Thyroid gland (tissue), 4 donors: ENCODE results near the gene PTGDS. TPM values are rescaled to one million over a fixed set of nuclear protein-coding genes. Genes with fewer than 3 reads are reported as not detected.

Experiments
- DNase-seq, 2 donors: peaks; one replicate each; pipeline ENCODE4 v3.0.0-alpha.2; 2019
- H3K27ac ChIP-seq, 3 donors: fragments of 200-600 bp; sonication (generic); 1 replicate in 2 of 3; 2 replicates in 1 of 3; pipeline ENCODE4 v1.5.1; 2016 to 2019; ENCODE audit warnings: mild to moderate bottlenecking in 1 of 3, moderate library complexity in 1 of 3
- H3K27me3 ChIP-seq: fragments of 200-600 bp; sonication (generic); one replicate; pipeline ENCODE4 v1.5.1; 2019
- H3K36me3 ChIP-seq, 2 donors: fragments of 200-600 bp; sonication (generic); one replicate each; pipeline ENCODE4 v1.5.1; 2016 to 2019
- H3K4me1 ChIP-seq, 2 donors: fragments of 200-600 bp; sonication (generic); one replicate each; pipeline ENCODE4 v1.5.1; 2017 to 2019
- H3K4me3 ChIP-seq, 3 donors: fragments of 200-600 bp; sonication (generic); replicated peaks in 1 of 3; 1 replicate in 2 of 3; 2 replicates in 1 of 3; pipeline ENCODE4 v1.5.1; 2016; ENCODE audit warnings: mild to moderate bottlenecking in 1 of 3
- H3K9me3 ChIP-seq: fragments of 200-600 bp; sonication (generic); one replicate; pipeline ENCODE4 v1.5.1; 2017
- POLR2A ChIP-seq, 2 donors: fragments of 450-650 bp; IDR thresholded peaks; one replicate each; pipeline ENCODE4 v1.6.1; 2017; ENCODE audit warnings: antibody characterized with exemption in 2 of 2, mild to moderate bottlenecking in 2 of 2, moderate library complexity in 1 of 2
- WGBS, 2 donors: methylation state at CpG; one replicate each; pipeline ENCODE4 v1.1.5; 2017; 5-methylcytosine and 5-hydroxymethylcytosine counted together
- intact Hi-C: fragments of 100-400 bp; cut with DNase I; formaldehyde crosslinking; loops from one replicate; pipeline ENCODE4 v1.15.1; 2023
- total RNA-seq, 4 donors: library from RNA; depleted of rRNA; stranded (reverse); fragments of >200 nt; gene quantifications; one replicate each; pipeline ENCODE4 v1.2.3, GENCODE V29; 2016
- TF ChIP-seq, protein P1 (sequence below), 6 experiments: fragments of 200-600 bp in 3 of 6; fragments of 450-650 bp in 3 of 6; sonication (generic) in 3 of 6; IDR thresholded peaks; one replicate each; pipeline ENCODE4 v1.5.1; 2016 to 2019; ENCODE audit warnings: antibody characterized with exemption in 6 of 6, mild to moderate bottlenecking in 2 of 6, inconsistent platforms in 1 of 6, moderate library complexity in 1 of 6

PTGDS gene
- total RNA-seq, 4 donors from 2014 or later, result 5.0 to 39.5 (median 33.9) TPM

DNA sequence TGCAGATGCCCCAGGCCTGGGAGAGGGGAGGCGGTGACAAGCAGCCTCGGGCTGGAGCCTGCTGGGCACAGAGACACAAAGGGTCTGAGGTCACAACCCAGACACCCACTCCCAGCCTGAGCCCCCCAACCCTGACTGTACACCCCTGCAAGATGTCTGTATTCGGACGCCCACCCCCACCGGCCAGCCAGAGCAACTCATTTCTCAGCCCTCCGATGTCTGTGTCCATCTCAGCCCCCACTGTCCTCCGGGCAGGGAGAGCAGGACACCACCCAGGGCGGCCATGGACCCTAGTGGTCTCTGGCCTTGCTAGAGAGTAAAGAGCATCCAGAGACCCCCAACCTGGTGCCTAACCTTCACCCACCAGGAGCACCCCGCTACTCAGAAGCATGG, 21.4 kb upstream of the PTGDS start:
- WGBS, 2 donors, result 93 to 94% methylated on average over 7 to 8 of the region's 9 CpGs
- no peak for DNase-seq
- no peak overlapping the region for H3K27ac ChIP-seq
- no peaks in the 10 kb centered on the region for H3K36me3 ChIP-seq
- no peaks in the 10 kb centered on the region for H3K9me3 ChIP-seq
- H3K4me1 ChIP-seq, result peaks cover 24 to 46% of the 10 kb centered on the region in 2 donors
- TF ChIP-seq POLR2A (IDR thresholded peaks at IDR 0.05), result no peak
- TF ChIP-seq, protein P1, sequence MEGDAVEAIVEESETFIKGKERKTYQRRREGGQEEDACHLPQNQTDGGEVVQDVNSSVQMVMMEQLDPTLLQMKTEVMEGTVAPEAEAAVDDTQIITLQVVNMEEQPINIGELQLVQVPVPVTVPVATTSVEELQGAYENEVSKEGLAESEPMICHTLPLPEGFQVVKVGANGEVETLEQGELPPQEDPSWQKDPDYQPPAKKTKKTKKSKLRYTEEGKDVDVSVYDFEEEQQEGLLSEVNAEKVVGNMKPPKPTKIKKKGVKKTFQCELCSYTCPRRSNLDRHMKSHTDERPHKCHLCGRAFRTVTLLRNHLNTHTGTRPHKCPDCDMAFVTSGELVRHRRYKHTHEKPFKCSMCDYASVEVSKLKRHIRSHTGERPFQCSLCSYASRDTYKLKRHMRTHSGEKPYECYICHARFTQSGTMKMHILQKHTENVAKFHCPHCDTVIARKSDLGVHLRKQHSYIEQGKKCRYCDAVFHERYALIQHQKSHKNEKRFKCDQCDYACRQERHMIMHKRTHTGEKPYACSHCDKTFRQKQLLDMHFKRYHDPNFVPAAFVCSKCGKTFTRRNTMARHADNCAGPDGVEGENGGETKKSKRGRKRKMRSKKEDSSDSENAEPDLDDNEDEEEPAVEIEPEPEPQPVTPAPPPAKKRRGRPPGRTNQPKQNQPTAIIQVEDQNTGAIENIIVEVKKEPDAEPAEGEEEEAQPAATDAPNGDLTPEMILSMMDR (IDR thresholded peaks at IDR 0.05), result no peak
- H3K4me3 ChIP-seq, result no peak overlapping the region
- intact Hi-C loops, result no loop called here
- H3K27me3 ChIP-seq, result no peaks in the 10 kb centered on the region

DNA sequence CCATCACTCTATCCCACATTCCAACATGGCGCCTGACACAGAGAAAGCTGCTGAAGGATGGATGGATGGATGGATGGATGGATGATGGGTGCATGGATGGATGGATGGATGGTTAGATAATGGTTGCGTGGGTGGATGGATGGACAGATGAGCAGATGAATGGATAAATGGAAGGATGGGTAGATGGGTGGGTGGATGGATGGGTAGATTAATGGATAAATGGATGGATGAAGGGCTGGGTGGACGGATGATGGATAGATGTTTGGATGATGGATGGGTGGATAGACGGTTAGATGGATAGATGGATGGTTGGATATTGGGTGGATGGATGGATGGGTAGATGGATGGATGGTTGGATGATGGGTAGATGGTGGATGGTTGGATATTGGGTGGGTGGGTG, 20.7 kb upstream of the PTGDS start:
- H3K27ac ChIP-seq, result no peak overlapping the region
- no peaks in the 10 kb centered on the region for H3K9me3 ChIP-seq
- intact Hi-C loops, result no loop called here
- no peak overlapping the region for H3K4me3 ChIP-seq
- WGBS, 2 donors, result 95 to 98% methylated on average over 4 of the region's 4 CpGs
- TF ChIP-seq, protein P1 (IDR thresholded peaks at IDR 0.05), result no peak
- TF ChIP-seq POLR2A (IDR thresholded peaks at IDR 0.05), result no peak
- no peak for DNase-seq
- H3K4me1 ChIP-seq, result peaks cover 19 to 46% of the 10 kb centered on the region in 2 donors
- no peaks in the 10 kb centered on the region for H3K36me3 ChIP-seq
- no peaks in the 10 kb centered on the region for H3K27me3 ChIP-seq

DNA sequence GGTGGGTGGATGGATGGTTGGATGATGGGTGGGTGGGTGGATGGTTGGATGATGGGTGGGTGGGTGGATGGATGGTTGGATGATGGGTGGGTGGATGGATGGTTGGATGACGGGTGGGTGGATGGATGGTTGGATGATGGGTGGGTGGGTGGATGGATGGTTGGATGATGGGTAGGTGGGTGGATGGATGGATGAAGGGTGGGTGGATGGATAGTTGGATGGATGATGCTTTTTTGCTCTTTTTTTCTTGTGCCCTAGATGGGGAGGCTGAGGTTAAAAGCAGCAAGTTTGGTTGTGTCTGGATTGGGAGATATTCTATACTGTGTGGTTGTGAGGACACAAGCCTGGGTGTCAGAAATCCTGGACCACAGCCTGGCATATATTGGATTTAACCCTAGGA, 19.8 kb upstream of the PTGDS start:
- Histone ChIP-seq H3K27ac (no peak overlapping the region), H3K36me3 (no peaks in the 10 kb centered on the region), H3K4me1 (peaks cover 10 to 38% of the 10 kb centered on the region in 2 donors), H3K9me3 (no peaks in the 10 kb centered on the region), H3K27me3 (no peaks in the 10 kb centered on the region), H3K4me3 (no peak overlapping the region)
- no peak for TF ChIP-seq POLR2A (IDR thresholded peaks at IDR 0.05)
- TF ChIP-seq, protein P1 (IDR thresholded peaks at IDR 0.05), result no peak
- no peak for DNase-seq
- intact Hi-C loops, result no loop called here
- WGBS, 2 donors, result 84 to 86% methylated on average over 1 of the region's 1 CpG

DNA sequence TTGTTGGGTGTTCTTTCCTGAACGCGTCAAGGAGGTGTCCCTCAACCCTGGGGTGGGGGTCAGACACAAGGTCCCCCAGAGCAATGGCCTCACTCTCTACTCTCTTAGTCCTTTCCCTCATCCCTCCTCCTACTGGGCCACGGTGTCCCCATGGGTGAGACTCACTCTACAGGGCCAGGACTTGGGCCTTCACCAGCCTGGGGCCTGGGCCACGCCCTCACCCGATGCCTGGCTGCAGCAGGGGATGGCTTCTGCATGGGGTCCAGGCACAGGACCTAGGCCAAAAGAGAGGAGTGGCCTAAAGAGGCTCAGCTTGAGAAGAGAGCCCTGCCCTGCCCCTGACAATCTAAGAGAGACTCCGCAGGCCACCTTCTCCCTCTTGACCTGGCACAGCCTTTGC, 19.4 kb upstream of the PTGDS start:
- no peaks in the 10 kb centered on the region for H3K9me3 ChIP-seq
- H3K4me3 ChIP-seq, result no peak overlapping the region
- no peaks in the 10 kb centered on the region for H3K36me3 ChIP-seq
- TF ChIP-seq, protein P1 (IDR thresholded peaks at IDR 0.05), result no peak
- TF ChIP-seq POLR2A (IDR thresholded peaks at IDR 0.05), result no peak
- intact Hi-C loops, result no loop called here
- no peaks in the 10 kb centered on the region for H3K27me3 ChIP-seq
- H3K4me1 ChIP-seq, result peaks cover 7 to 34% of the 10 kb centered on the region in 2 donors
- DNase-seq, result no peak
- H3K27ac ChIP-seq, result no peak overlapping the region
- WGBS, 2 donors, result 90 to 91% methylated on average over 5 to 6 of the region's 6 CpGs

DNA sequence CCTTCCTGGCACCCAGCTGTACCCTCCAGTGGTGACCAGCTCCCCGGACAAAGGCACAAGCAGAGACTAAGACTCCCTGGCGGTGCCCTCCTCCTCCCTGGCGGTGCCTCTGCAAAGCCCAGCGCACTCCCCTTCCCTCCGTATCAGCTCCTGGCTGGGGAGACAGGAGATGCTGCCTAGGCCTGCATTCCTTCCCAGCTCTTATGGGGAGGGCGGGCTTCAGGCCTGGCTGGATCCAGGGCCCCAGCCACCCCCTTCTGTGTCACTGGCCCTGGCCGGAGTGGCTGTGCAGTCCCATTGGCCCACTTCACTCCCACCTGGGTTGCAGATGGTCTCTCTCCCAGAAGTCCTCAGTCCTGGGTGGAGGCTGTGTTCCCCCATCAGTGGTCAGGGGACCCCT, 18.8 kb upstream of the PTGDS start:
- intact Hi-C loops, result no loop called here
- 69 to 87% methylated on average over 6 of the region's 7 CpGs for WGBS, 2 donors
- Histone ChIP-seq H3K36me3 (no peaks in the 10 kb centered on the region), H3K27ac (no peak overlapping the region), H3K27me3 (no peaks in the 10 kb centered on the region), H3K9me3 (no peaks in the 10 kb centered on the region), H3K4me1 (peaks cover 4 to 31% of the 10 kb centered on the region in 2 donors), H3K4me3 (no peak overlapping the region)
- TF ChIP-seq POLR2A (IDR thresholded peaks at IDR 0.05), result no peak
- TF ChIP-seq, protein P1 (IDR thresholded peaks at IDR 0.05), result no peak
- no peak for DNase-seq
